ENCODE results near the gene ANKRD60. TPM values are rescaled to one million over a fixed set of nuclear protein-coding genes. Genes with fewer than 3 reads are reported as not detected.

Gene ANKRD60
- polyA plus RNA-seq, 1 experiment = not detected

- Histone ChIP-seq H3K27me3 (ENCODE audit: control insufficient read depth, insufficient read depth, low read length) (peaks cover 54% of the 10 kb centered on the region), H3K27ac (ENCODE audit: low read depth, low read length) (no peak overlapping the region), H3K9me3 (ENCODE audit: control insufficient read depth, insufficient read depth, low read length) (peaks cover 9% of the 10 kb centered on the region), H3K4me3 (ENCODE audit: low read depth, low read length) (no peak overlapping the region)
- TF ChIP-seq, protein P1, sequence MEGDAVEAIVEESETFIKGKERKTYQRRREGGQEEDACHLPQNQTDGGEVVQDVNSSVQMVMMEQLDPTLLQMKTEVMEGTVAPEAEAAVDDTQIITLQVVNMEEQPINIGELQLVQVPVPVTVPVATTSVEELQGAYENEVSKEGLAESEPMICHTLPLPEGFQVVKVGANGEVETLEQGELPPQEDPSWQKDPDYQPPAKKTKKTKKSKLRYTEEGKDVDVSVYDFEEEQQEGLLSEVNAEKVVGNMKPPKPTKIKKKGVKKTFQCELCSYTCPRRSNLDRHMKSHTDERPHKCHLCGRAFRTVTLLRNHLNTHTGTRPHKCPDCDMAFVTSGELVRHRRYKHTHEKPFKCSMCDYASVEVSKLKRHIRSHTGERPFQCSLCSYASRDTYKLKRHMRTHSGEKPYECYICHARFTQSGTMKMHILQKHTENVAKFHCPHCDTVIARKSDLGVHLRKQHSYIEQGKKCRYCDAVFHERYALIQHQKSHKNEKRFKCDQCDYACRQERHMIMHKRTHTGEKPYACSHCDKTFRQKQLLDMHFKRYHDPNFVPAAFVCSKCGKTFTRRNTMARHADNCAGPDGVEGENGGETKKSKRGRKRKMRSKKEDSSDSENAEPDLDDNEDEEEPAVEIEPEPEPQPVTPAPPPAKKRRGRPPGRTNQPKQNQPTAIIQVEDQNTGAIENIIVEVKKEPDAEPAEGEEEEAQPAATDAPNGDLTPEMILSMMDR (IDR thresholded peaks at IDR 0.05; ENCODE audit: low read depth, low read length) = no peak
- no peak for DNase-seq (ENCODE audit: low read depth, low spot score)
- ChIA-PET CTCF (interaction anchor here (0.7 to 3.4 kb wide), 2 partner anchors 10 to 624 kb away, joined by 4 to 17 read pairs; no protein-coding TSS in a partner anchor), POLR2A (interaction anchor here (1.3 kb wide), 1 partner anchor 9 kb away, joined by 3 read pairs; the partner anchor contains the start of gene ANKRD60)
Observed at GRCh38 chr20:58219342-58219700, 9.1 kb downstream of the ANKRD60 start.

- H3K4me3 ChIP-seq (ENCODE audit: low read depth, low read length) = no peak overlapping the region
- TF ChIP-seq, protein P1 (IDR thresholded peaks at IDR 0.05; ENCODE audit: low read depth, low read length) = no peak
- DNase-seq (ENCODE audit: low read depth, low spot score) = no peak
- CTCF ChIA-PET = interaction anchor here (3.4 kb wide), 1 partner anchor 9 kb away, joined by 17 read pairs; no protein-coding TSS in a partner anchor
- peaks cover 9% of the 10 kb centered on the region for H3K9me3 ChIP-seq (ENCODE audit: control insufficient read depth, insufficient read depth, low read length)
- no peak overlapping the region for H3K27ac ChIP-seq (ENCODE audit: low read depth, low read length)
- POLR2A ChIA-PET = interaction anchor here (1.3 kb wide), 1 partner anchor 10 kb away, joined by 3 read pairs; the partner anchor contains the start of gene ANKRD60
- H3K27me3 ChIP-seq (ENCODE audit: control insufficient read depth, insufficient read depth, low read length) = peaks cover 52% of the 10 kb centered on the region
Observed at GRCh38 chr20:58218665-58219341, 9.7 kb downstream of the ANKRD60 start.

DNA sequence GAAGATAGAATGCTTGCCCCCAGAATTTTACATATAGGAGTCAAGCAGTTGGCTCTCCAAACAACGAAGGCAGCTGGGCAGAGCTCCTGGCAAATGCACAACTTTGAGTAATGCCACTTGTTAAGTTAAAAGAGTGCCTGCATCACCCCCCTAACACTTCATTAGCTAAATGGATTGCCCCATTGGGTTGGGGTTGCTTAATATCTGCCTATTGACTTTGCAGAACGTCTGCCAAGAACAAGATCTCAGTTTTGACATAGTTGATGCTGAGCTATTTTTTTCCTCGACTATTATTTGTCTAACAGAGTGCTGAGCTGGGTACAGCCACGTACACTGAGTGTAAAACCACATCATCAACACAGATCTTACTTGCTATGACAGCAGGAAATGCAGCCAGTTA is 12.1 kb downstream of the ANKRD60 start:
- CTCF ChIA-PET = interaction anchor here (1.0 to 1.2 kb wide), 2 partner anchors 14 to 620 kb away, joined by 3 to 4 read pairs; no protein-coding TSS in a partner anchor
- TF ChIP-seq, protein P1 (IDR thresholded peaks at IDR 0.05; ENCODE audit: low read depth, low read length) = no peak
- POLR2A ChIA-PET = interaction anchor here (0.6 kb wide), 1 partner anchor 402 kb away, joined by 4 read pairs; no protein-coding TSS in a partner anchor
- Histone ChIP-seq H3K4me3 (ENCODE audit: low read depth, low read length) (no peak overlapping the region), H3K27me3 (ENCODE audit: control insufficient read depth, insufficient read depth, low read length) (peaks cover 46% of the 10 kb centered on the region), H3K27ac (ENCODE audit: low read depth, low read length) (no peak overlapping the region), H3K9me3 (ENCODE audit: control insufficient read depth, insufficient read depth, low read length) (peaks cover 9% of the 10 kb centered on the region)
- DNase-seq (ENCODE audit: low read depth, low spot score) = no peak

- ChIA-PET POLR2A (no interaction called here), CTCF (interaction anchor here (1.2 kb wide), 1 partner anchor 619 kb away, joined by 4 read pairs; no protein-coding TSS in a partner anchor)
- H3K27ac ChIP-seq (ENCODE audit: low read depth, low read length) = no peak overlapping the region
- H3K9me3 ChIP-seq (ENCODE audit: control insufficient read depth, insufficient read depth, low read length) = peaks cover 9% of the 10 kb centered on the region
- H3K4me3 ChIP-seq (ENCODE audit: low read depth, low read length) = no peak overlapping the region
- TF ChIP-seq, protein P1 (IDR thresholded peaks at IDR 0.05; ENCODE audit: low read depth, low read length) = no peak
- H3K27me3 ChIP-seq (ENCODE audit: control insufficient read depth, insufficient read depth, low read length) = peaks cover 42% of the 10 kb centered on the region
- no peak for DNase-seq (ENCODE audit: low read depth, low spot score)
Observed at GRCh38 chr20:58215116-58215515, 13.3 kb downstream of the ANKRD60 start.

- H3K4me3 ChIP-seq (ENCODE audit: low read depth, low read length) = no peak overlapping the region
- peaks cover 37% of the 10 kb centered on the region for H3K27me3 ChIP-seq (ENCODE audit: control insufficient read depth, insufficient read depth, low read length)
- CTCF ChIA-PET = interaction anchor here (0.7 kb wide), 1 partner anchor 619 kb away, joined by 3 read pairs; no protein-coding TSS in a partner anchor
Observed at GRCh38 chr20:58214310-58214709, 14.1 kb downstream of the ANKRD60 start.

More at GRCh38 chr20:58214310-58214709, 14.1 kb downstream of the ANKRD60 start:
- POLR2A ChIA-PET = no interaction called here
- no peak for DNase-seq (ENCODE audit: low read depth, low spot score)
- Histone ChIP-seq H3K9me3 (ENCODE audit: control insufficient read depth, insufficient read depth, low read length) (peaks cover 9% of the 10 kb centered on the region), H3K27ac (ENCODE audit: low read depth, low read length) (no peak overlapping the region)
- TF ChIP-seq, protein P1 (IDR thresholded peaks at IDR 0.05; ENCODE audit: low read depth, low read length) = no peak
